Measurements from ENCODE around the gene PAPPA.

PAPPA gene

DNA sequence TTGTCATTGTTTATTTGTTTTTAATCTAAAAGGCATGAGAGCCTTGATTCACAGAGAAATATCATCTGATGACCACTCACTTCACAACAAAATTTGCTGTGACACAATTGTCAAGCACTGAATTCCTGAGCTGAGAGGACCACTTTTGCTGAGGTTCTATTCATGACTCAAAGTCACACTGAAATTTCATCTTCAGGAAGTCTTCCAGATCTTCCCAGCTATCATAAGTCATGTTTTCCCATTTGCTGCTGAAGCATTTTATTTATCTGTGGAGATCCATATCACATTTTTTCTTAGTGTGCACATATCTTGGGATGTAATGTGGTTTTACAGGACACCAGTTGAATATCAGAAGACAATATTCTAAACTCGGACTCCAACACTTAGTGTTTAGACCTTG lies 278.5 kb downstream of the PAPPA start:
- no peak for DNase-seq

DNA sequence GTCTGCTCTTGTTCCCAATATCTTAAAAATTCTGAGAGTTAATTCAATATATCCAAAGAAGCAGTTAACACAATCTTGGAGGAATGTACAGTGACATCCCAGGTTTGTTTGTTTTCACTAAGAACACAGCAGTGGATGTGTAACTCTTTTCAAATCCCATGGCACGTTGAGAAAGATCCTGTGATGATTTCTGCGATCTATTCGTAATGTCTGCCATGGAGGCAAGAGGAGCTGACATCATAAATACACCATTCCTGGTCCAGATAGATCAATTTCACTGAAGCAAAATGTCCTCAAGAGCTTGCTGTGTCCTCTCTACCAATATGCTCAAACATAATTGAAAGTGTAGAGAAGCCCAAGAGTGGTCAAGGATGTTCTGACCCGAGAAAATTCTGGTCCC lies 280.7 kb downstream of the PAPPA start:
- no peak for DNase-seq

DNA sequence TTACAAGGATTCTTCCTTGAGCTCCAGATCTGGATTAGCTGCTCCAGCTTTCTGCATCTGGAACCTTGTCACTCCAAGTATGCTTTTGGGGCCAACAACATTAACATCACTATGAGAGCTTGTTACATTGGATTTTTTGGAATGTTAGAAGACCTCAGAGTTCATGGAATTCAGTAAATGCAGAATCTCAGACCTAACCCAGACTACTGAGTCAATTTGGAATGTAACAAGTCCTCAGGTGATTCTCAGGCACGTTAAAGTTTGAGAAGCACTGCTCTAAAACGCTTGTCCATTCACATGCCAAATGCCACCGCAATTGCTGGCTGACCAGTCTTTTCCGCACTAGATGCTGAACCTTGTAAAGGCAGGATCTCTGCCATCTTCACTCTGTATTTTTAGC lies 282.1 kb downstream of the PAPPA start:
- no peak for DNase-seq

DNA sequence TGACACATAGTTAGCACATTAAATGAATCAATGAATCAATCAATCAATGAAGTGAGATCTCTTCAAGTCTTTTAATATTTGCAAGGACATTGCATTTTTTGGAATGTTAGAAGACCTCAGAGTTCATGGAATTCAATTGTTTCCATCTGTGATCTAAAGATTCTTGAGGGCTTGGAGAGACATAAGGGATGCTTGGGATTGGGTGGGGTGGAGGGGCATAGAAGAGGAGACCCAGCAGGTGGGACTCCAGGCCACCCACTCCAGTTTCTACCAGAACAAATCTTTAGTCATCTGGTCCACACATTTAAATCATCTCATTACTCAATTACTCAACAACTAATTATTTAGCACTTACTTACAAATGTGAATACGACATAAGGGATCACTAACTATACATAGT lies 282.5 kb downstream of the PAPPA start:
- DNase-seq, result no peak

DNA sequence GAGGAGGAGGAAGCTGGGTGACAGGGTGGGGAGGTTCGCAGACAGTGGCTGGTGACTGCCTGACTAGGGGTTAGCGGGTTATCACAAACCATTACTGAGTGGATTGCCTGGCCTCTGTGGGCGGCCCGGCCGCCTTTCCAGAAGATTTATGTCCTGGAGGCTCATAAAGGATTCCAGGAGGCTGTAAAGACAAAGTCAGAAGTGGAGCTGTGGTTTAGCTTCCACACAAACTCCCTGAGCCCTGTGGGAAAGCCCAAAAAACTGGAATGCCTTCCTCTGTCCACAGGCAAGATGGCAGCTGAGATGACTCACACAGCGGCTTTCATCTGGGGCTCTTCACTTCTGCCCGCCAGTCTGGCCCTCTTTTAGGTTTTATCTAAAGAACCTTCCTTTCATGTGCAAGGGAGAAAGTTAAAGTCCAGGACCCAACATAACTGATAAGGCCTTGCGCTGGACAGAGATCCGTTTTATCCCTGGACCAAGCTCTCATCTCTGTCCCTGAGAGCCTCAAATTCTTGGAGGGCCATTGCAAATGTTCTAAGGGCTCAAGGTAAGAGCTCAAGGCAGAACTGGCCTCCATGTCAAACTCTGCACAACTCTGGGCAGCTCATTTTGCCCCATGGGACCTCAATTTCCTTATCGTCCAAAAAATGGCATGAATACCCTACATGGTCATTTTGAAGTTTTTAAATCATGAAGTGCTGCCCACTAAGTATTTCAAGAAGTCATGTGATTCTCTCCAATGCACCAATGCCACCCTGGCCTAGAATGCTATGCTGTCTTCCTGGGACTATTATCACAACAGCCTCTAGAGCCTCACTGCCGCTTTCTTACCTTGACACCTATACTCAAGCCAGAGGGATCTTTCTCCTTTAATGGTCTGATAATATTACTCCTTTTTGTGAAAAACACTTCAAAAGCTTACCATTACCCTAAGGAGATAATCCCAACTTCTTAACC lies 284.1 kb downstream of the PAPPA start:
- no peak for DNase-seq

DNA sequence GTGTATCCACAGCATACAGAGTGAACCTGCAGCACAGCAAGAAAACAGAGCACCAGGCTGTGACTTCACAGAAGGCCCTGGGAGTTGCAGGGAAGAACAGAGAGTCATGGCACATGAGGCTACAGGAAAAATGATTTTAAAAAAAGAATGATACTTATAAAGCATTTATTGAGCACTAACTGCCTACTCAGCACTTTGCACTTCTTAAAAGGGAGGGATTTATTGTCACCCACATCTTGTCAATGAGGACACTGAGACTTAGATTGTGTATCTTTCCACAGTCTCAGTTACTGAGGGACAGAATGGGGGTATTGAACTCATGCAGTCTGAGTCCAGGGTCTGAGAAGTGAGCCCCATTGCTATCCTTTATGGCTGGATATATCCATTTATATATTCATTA lies 288.9 kb downstream of the PAPPA start:
- DNase-seq, result no peak

DNA sequence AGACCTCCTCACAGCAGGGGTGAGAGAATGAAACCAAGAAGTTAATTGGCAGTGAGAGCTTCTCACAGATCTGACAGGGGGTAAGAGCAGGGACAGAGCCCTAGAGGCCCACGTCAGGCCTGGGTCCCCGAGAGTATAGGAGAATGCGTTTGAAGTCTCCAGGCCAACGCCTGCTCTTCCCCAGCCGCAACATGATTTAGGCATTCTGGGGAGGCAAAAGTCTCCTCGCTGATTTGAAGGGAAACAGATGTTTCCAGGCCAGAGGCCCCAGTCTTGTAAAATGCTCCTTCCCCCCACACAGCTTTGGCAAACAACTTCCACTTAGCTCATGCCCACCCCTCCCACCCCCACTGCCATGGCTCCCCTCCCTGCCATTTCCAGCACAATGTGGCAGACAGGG lies 294.3 kb downstream of the PAPPA start:
- DNase-seq, result no peak

DNA sequence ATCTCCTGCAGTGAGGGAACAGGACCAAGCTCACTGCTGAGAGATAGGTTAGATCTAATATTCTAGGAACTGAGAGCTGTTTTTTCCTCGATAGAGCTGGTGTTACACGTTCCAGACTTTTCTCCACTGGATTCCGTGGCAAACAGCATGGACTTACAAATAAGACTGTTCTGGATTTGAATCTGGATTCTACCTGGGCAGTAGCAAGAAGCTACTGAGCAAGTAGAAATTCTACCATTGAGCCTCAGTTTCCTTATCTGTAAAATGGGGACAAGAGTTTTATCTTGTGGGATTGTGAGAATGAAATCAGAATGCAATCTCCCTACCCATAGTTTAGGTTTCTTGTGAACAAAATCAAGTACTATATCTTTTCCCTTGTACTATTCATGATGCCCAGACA lies 294.8 kb downstream of the PAPPA start:
- DNase-seq, result no peak

DNA sequence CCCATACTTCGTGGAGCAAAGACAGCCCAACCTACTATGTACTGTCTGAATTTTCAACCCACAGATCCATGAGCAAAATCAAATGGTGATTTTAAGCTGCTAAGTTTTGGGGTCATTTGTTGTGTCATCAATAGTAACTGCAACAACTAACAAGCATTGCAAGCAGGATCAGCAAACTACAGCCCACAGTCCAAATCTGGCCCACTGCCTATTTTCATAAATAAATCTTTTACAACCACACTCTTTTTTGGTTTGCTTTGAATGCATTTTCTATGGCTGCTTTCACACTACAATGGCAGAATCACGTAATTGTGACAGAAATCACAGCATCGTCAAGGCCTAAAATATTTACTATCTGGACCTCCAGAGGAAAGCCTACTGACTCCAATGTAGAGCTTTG lies 296.4 kb downstream of the PAPPA start:
- no peak for DNase-seq

DNA sequence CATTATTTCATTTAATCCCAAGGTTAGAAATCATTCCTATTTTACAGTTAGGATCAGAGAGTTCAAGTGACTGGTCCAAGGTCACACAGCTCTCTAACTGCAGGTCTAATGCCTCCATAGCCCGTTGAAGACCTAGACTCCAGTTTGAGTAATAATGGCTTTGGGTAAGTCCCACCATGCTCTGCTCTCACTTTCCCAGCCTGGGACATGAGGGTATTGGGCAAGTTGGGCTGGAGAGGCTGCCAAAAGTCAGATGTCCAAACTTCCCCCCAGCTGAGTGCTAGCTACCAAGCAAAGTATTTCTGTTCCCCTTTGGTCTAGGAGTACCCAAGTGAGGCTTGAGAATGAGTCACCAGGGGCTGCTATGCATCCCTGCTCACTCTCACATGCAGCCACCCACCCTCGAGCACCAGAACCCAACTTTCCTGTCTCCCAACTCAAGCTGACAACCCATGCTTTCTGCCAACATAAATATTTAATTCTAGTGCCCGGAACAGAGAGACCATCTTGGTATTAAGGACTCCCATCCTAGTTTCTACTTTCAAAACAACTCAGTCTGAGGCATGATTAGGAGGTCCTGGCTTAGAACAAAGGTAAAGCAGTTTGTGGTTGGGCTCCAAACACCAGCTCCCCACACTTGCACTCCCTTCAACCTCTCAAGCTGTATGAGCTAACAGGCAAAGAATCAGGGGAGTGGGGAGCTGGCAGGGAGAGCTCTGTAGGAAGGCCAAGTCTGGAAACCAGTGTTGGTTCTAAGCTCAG lies 297.0 kb downstream of the PAPPA start:
- DNase-seq, result no peak

DNA sequence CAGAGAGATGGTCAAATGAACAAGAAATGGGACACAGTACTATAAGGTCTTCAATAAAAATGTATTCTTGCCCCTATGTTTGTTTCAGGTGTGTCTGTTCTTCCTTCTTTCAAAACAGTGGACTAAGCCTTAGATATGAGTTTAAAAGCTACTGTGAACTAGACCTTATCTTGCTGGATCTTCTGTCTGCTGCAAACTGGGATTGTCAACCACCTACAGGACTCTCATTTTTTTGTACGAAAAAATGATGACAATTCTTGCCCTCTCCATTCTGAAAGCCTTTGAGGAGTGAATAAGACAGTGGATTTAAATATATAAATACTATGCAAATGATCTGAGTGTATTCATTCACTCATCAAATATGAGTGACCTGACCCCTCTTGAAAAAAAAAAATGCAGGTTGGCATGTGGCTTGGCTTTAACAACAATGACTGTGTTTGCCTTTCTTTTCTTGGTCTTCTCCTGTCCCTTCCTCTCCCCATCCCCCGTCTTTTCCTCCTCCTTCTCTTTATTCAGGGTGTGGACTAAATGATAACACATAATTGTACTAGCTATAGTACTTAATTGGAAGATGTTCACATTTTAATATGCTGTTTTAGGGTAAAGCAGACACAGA lies 298.0 kb downstream of the PAPPA start:
- no peak for DNase-seq

Data from stimulated activated CD4-positive, alpha-beta T cell treated with anti-CD3 and anti-CD28 coated beads, Interleukin-4, amount 100 ng/mL, for 24 hours (primary cell).